ENCODE data around the gene PTPRCAP. TPM values are rescaled to one million over a fixed set of nuclear protein-coding genes. Genes with fewer than 3 reads are reported as not detected.
A peak's percentile ranks its signal among the peaks of the same experiment; 100 is the strongest.

PTPRCAP gene
- total and polyA plus RNA-seq, 2 experiments from 2014 or later: 3.3 to 3.5 TPM

- H3K4me2 ChIP-seq: no peak overlapping the region
- peaks cover 22% of the 10 kb centered on the region for H3K27me3 Mint-ChIP-seq (ENCODE audit: insufficient read depth, low read depth, poor library complexity)
- no peak overlapping the region for H2AFZ ChIP-seq
- H3K36me3 Mint-ChIP-seq (ENCODE audit: low read depth): peaks cover 11% of the 10 kb centered on the region; the same call in 1 of the 3 replicates
- 0 out of 2 replicates have a peak, but pooled peaks cover 3% of the 10 kb centered on the region for H3K4me1 ChIP-seq (ENCODE audit: insufficient read depth)
- H3K27me3 ChIP-seq (ENCODE audit: insufficient read depth): no peaks in the 10 kb centered on the region
- no peaks in the 10 kb centered on the region for H3K9me3 Mint-ChIP-seq
- H3K27ac ChIP-seq (ENCODE audit: low read depth): no peak overlapping the region
- H3K9me2 ChIP-seq (ENCODE audit: insufficient read depth): no peaks in the 10 kb centered on the region
- TF ChIP-seq POLR2AphosphoS5 (IDR thresholded peaks at IDR 0.05; ENCODE audit: low read depth): no peak
- TF ChIP-seq CREB1 (CRISPR knock-in tag; IDR thresholded peaks at IDR 0.05; ENCODE audit: low read depth): no peak
- TF ChIP-seq STAT1 (IDR thresholded peaks at IDR 0.05; ENCODE audit: unreplicated experiment): no peak
- no peak for TF ChIP-seq EZH2phosphoT487 (IDR thresholded peaks at IDR 0.05; ENCODE audit: unreplicated experiment)
- TF ChIP-seq ZNF462 (CRISPR knock-in tag; IDR thresholded peaks at IDR 0.05): no peak
- no peak for TF ChIP-seq CTCF (conservative IDR thresholded peaks at IDR 0.05; ENCODE audit: low read depth in 2 of 2)
- TF ChIP-seq EZH2 (IDR thresholded peaks at IDR 0.05; ENCODE audit: low read depth, unreplicated experiment): no peak
- no peak for TF ChIP-seq ZNF331 (CRISPR knock-in tag; IDR thresholded peaks at IDR 0.05; ENCODE audit: low read depth)
- TF ChIP-seq NANOG (IDR thresholded peaks at IDR 0.05; ENCODE audit: borderline replicate concordance): no peak
- no peak for TF ChIP-seq ETS1 (IDR thresholded peaks at IDR 0.05)
- TF ChIP-seq JUNB (IDR thresholded peaks at IDR 0.05; ENCODE audit: unreplicated experiment): no peak
- TF ChIP-seq ZNF114 (CRISPR knock-in tag; IDR thresholded peaks at IDR 0.05): no peak
- TF ChIP-seq REST (IDR thresholded peaks at IDR 0.05; ENCODE audit: unreplicated experiment): no peak
- 0 out of 2 replicates have a peak, but pooled peaks cover 4% of the 10 kb centered on the region for H3F3A ChIP-seq (replicated peaks; ENCODE audit: low read depth)
- no peaks in the 10 kb centered on the region for H3K36me3 ChIP-seq (ENCODE audit: insufficient read depth)
- DNase-seq (ENCODE audit: low spot score): no peak
- no peaks in the 10 kb centered on the region for H3K79me2 ChIP-seq (replicated peaks; ENCODE audit: insufficient read depth)
- no peak overlapping the region for H3K4me3 ChIP-seq
- no peaks in the 10 kb centered on the region for H4K20me1 ChIP-seq (replicated peaks; ENCODE audit: insufficient read depth)
- H3K4me3 Mint-ChIP-seq: peak overlapping the region; percentile 16; the same call in 2 of the 3 replicates
- H3K4me1 Mint-ChIP-seq: peaks cover 5% of the 10 kb centered on the region; the same call in 2 of the 3 replicates
- ATAC-seq: no peak
- no peak overlapping the region for H3K27ac Mint-ChIP-seq
These were observed 8.0 kb upstream of the PTPRCAP start for GRCh38 chr11:67445515-67445914.
